ENCODE results near the gene CAMK2B.

Gene CAMK2B

GRCh38 chr7:44285561-44285960, 39.8 kb downstream of the CAMK2B start:
- TF ChIP-seq CTCF (conservative IDR thresholded peaks at IDR 0.05; ENCODE audit: control insufficient read depth, insufficient read depth, low read depth, low read length), result no peak
- DNase-seq (ENCODE audit: low read depth), result no peak

GRCh38 chr7:44284881-44285541, 40.4 kb downstream of the CAMK2B start:
- DNase-seq (ENCODE audit: low read depth), result no peak
- no peak overlapping the region for H3K4me3 ChIP-seq (ENCODE audit: control insufficient read depth, low read depth, low read length)
- no peak for TF ChIP-seq CTCF (conservative IDR thresholded peaks at IDR 0.05; ENCODE audit: control insufficient read depth, insufficient read depth, low read depth, low read length)

More at GRCh38 chr7:44285561-44285960, 39.8 kb downstream of the CAMK2B start:
- H3K4me3 ChIP-seq (ENCODE audit: control insufficient read depth, low read depth, low read length), result no peak overlapping the region

- no peak overlapping the region for H3K4me3 ChIP-seq (ENCODE audit: control insufficient read depth, low read depth, low read length)
- DNase-seq (ENCODE audit: low read depth), result no peak
- TF ChIP-seq CTCF (conservative IDR thresholded peaks at IDR 0.05; ENCODE audit: control insufficient read depth, insufficient read depth, low read depth, low read length), result no peak
Measured at GRCh38 chr7:44284216-44284615, 41.2 kb downstream of the CAMK2B start.

- H3K4me3 ChIP-seq (ENCODE audit: control insufficient read depth, low read depth, low read length), result no peak overlapping the region
- no peak for DNase-seq (ENCODE audit: low read depth)
- TF ChIP-seq CTCF (conservative IDR thresholded peaks at IDR 0.05; ENCODE audit: control insufficient read depth, insufficient read depth, low read depth, low read length), result no peak
Measured at GRCh38 chr7:44283381-44284211, 41.8 kb downstream of the CAMK2B start.

GRCh38 chr7:44282601-44283171, 42.7 kb downstream of the CAMK2B start:
- no peak for DNase-seq (ENCODE audit: low read depth)

More at GRCh38 chr7:44282601-44283171, 42.7 kb downstream of the CAMK2B start:
- TF ChIP-seq CTCF (conservative IDR thresholded peaks at IDR 0.05; ENCODE audit: control insufficient read depth, insufficient read depth, low read depth, low read length), result no peak
- H3K4me3 ChIP-seq (ENCODE audit: control insufficient read depth, low read depth, low read length), result no peak overlapping the region

Measured in fibroblast of mammary gland (primary cell).